SK-N-MC (cell line): ENCODE results near the gene CCDC71L.

ENCODE experiments used
- EZH2 ChIP-seq: fragments of 200-600 bp; sonication (generic); IDR thresholded peaks from one replicate; pipeline ENCODE4 v1.6.1; 2017; ENCODE audit warnings: antibody characterized with exemption
- FOXP2 ChIP-seq: optimal IDR thresholded peaks from 2 replicates; pipeline ENCODE3; 2011; ENCODE audit warnings: mild to moderate bottlenecking, moderate library complexity; ENCODE audit not compliant: insufficient read depth; ENCODE audit errors: extremely low read length, control extremely low read depth
- POLR2AphosphoS5 ChIP-seq: IDR thresholded peaks from 2 replicates; pipeline ENCODE4 v1.6.1; 2012; ENCODE audit warnings: mild to moderate bottlenecking, low read depth, low read length, borderline replicate concordance

DNA sequence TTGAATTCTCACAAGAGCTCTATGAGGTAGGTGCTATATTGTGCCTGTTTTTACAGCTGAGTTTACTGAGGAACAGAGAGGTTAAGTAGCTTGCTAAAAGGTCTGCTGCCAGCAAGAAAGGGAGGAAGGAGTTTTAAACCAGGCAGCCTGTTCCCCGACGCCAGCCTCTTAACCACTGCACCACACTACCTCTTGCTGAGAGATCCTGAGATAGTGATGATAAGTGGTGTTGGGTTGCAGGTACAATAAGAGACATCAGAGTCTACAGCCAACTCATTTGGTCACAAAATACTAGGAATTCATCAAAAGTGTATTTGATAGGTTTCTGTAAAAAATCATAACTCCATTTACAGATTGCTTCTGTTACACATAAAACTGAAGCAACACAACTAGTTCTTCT, 8.0 kb downstream of the CCDC71L start:
- TF ChIP-seq EZH2 = no peak
- TF ChIP-seq POLR2AphosphoS5 = no peak
- TF ChIP-seq FOXP2 = no peak
